Measurements from ENCODE around the gene CATSPER2.
"Not testable (repeated sequence)": the region's sequence is repeated elsewhere in the genome, so short reads cannot be mapped to it uniquely, and the experiment has no call there.

Gene CATSPER2

DNA sequence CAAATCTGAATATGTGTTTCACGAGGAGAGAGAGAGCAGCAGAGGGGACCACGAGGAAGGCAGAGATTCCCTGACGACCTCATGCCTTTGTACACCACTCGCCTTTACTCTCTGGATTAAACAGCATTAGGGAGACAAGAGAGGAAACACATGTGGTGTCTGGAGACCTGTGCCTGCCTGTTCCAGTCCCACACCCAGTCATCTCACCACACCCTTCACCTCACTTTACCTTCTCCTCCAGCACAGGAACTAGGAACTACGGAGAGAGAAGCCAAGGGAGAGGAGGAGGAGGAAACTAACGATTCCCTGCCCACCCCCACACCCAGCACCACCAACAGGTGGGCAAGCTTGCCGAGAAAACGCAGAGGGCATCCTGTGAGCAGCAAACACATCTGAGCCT is 55.8 kb downstream of the CATSPER2 start:
- DNase-seq: not testable (repeated sequence)

- DNase-seq: not testable (repeated sequence)
These were observed 58.7 kb downstream of the CATSPER2 start, which contains the start of gene PPIP5K1 for GRCh38 chr15:43589778-43590466. Gene PPIP5K1, minus strand, starts transcription at chr15:43590208. Its CDS starts 5,704 bp downstream, at chr15:43584504.

All from NCI-H510A (cell line).